Measurements from ENCODE around the gene GALNT15.

GRCh38 chr3:16248556-16248955, 74.1 kb downstream of the GALNT15 start:
- TF ChIP-seq, protein P1, sequence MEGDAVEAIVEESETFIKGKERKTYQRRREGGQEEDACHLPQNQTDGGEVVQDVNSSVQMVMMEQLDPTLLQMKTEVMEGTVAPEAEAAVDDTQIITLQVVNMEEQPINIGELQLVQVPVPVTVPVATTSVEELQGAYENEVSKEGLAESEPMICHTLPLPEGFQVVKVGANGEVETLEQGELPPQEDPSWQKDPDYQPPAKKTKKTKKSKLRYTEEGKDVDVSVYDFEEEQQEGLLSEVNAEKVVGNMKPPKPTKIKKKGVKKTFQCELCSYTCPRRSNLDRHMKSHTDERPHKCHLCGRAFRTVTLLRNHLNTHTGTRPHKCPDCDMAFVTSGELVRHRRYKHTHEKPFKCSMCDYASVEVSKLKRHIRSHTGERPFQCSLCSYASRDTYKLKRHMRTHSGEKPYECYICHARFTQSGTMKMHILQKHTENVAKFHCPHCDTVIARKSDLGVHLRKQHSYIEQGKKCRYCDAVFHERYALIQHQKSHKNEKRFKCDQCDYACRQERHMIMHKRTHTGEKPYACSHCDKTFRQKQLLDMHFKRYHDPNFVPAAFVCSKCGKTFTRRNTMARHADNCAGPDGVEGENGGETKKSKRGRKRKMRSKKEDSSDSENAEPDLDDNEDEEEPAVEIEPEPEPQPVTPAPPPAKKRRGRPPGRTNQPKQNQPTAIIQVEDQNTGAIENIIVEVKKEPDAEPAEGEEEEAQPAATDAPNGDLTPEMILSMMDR (IDR thresholded peaks at IDR 0.05) = no peak
- no peak for TF ChIP-seq ZFX (IDR thresholded peaks at IDR 0.05; ENCODE audit: borderline replicate concordance)

Data from 22Rv1 (cell line).